SJCRH30 (cell line): ENCODE measurements around the gene TERC. TPM values are rescaled to one million over a fixed set of nuclear protein-coding genes. Genes with fewer than 3 reads are reported as not detected.
A peak's percentile ranks its signal among the peaks of the same experiment; 100 is the strongest.

Source experiments
- DNase-seq, 2 experiments: peaks; one replicate each; pipeline ENCODE4 v3.0.0-alpha.2; 2015 to 2020
- H3K27ac ChIP-seq: fragments of 250-450 bp; sonication (Bioruptor Pico); 2 replicates; pipeline ENCODE4 v1.5.1; 2020; ENCODE audit warnings: mild to moderate bottlenecking, moderate library complexity
- H3K27me3 ChIP-seq: fragments of 250-450 bp; sonication (Bioruptor Pico); 2 replicates; pipeline ENCODE4 v1.5.1; 2020; ENCODE audit warnings: mild to moderate bottlenecking, moderate library complexity
- H3K36me3 ChIP-seq: fragments of 250-450 bp; sonication (Bioruptor Pico); 2 replicates; pipeline ENCODE4 v1.5.1; 2020; ENCODE audit warnings: mild to moderate bottlenecking, moderate library complexity
- H3K4me1 ChIP-seq: fragments of 250-450 bp; sonication (Bioruptor Pico); 2 replicates; pipeline ENCODE4 v1.5.1; 2020; ENCODE audit warnings: mild to moderate bottlenecking, moderate library complexity
- H3K4me3 ChIP-seq: fragments of 250-450 bp; sonication (Bioruptor Pico); 2 replicates; pipeline ENCODE4 v1.5.1; 2020; ENCODE audit warnings: mild to moderate bottlenecking, moderate library complexity
- H3K9me3 ChIP-seq: fragments of 250-450 bp; sonication (Bioruptor Pico); replicated peaks from 2 replicates; pipeline ENCODE4 v1.5.1; 2020; ENCODE audit warnings: mild to moderate bottlenecking, moderate library complexity
- total RNA-seq: library from RNA; depleted of rRNA; stranded (reverse); fragments of >200 nt; shearing (Covaris generic); gene quantifications from 2 replicates; pipeline ENCODE4 v1.2.3, GENCODE V29; 2014

Gene TERC
- total RNA-seq, 1 experiment from 2014 or later: 20.6 TPM

- no peak overlapping the region for H3K27ac ChIP-seq
These were observed 16.5 kb upstream of the TERC start for GRCh38 chr3:169781209-169781855.

GRCh38 chr3:169780742-169781141, 15.9 kb upstream of the TERC start:
- peaks cover 68% of the 10 kb centered on the region for H3K36me3 ChIP-seq
- H3K4me3 ChIP-seq: no peak overlapping the region
- no peaks in the 10 kb centered on the region for H3K27me3 ChIP-seq
- no peaks in the 10 kb centered on the region for H3K9me3 ChIP-seq
- no peaks in the 10 kb centered on the region for H3K4me1 ChIP-seq
- no peak overlapping the region for H3K27ac ChIP-seq
- DNase-seq: no peak

More at GRCh38 chr3:169781209-169781855, 16.5 kb upstream of the TERC start:
- peaks cover 66% of the 10 kb centered on the region for H3K36me3 ChIP-seq
- H3K9me3 ChIP-seq: no peaks in the 10 kb centered on the region
- no peak overlapping the region for H3K4me3 ChIP-seq
- H3K4me1 ChIP-seq: no peaks in the 10 kb centered on the region
- DNase-seq: no peak
- no peaks in the 10 kb centered on the region for H3K27me3 ChIP-seq

GRCh38 chr3:169777822-169778221, 13.0 kb upstream of the TERC start:
- H3K9me3 ChIP-seq: no peaks in the 10 kb centered on the region
- no peaks in the 10 kb centered on the region for H3K27me3 ChIP-seq
- no peak for DNase-seq
- peaks cover 54% of the 10 kb centered on the region for H3K36me3 ChIP-seq
- H3K4me1 ChIP-seq: no peaks in the 10 kb centered on the region
- no peak overlapping the region for H3K27ac ChIP-seq
- no peak overlapping the region for H3K4me3 ChIP-seq

- H3K4me3 ChIP-seq: peak overlapping the region; percentile 79
- no peak overlapping the region for H3K27ac ChIP-seq
- H3K27me3 ChIP-seq: no peaks in the 10 kb centered on the region
- DNase-seq: no peak
- H3K4me1 ChIP-seq: no peaks in the 10 kb centered on the region
- H3K36me3 ChIP-seq: peaks cover 25% of the 10 kb centered on the region
- H3K9me3 ChIP-seq: no peaks in the 10 kb centered on the region
These were observed 9.3 kb upstream of the TERC start for GRCh38 chr3:169774186-169774585.

- peak; percentile 89 to 90 for DNase-seq
- peaks cover 18% of the 10 kb centered on the region for H3K36me3 ChIP-seq
- H3K27ac ChIP-seq: peak within 1 kb of the TSS; percentile 81
- peak within 1 kb of the TSS; percentile 79 for H3K4me3 ChIP-seq
- no peaks in the 10 kb centered on the region for H3K9me3 ChIP-seq
- no peaks in the 10 kb centered on the region for H3K27me3 ChIP-seq
- no peaks in the 10 kb centered on the region for H3K4me1 ChIP-seq
These were observed 8.3 kb upstream of the TERC start, which contains the start of gene MYNN for GRCh38 chr3:169772897-169773816. Gene MYNN (plus strand): TSS chr3:169773396. CDS start chr3:169774296, 900 bp downstream.

- peak; percentile 72 to 85 for DNase-seq
- H3K4me3 ChIP-seq: peak overlapping the region; percentile 79
- no peaks in the 10 kb centered on the region for H3K27me3 ChIP-seq
- H3K9me3 ChIP-seq: no peaks in the 10 kb centered on the region
- peak overlapping the region; percentile 81 for H3K27ac ChIP-seq
- peaks cover 16% of the 10 kb centered on the region for H3K36me3 ChIP-seq
- no peaks in the 10 kb centered on the region for H3K4me1 ChIP-seq
These were observed 7.5 kb upstream of the TERC start for GRCh38 chr3:169772305-169772896.

- Histone ChIP-seq H3K27me3 (no peaks in the 10 kb centered on the region), H3K4me1 (no peaks in the 10 kb centered on the region), H3K9me3 (no peaks in the 10 kb centered on the region), H3K4me3 (peak overlapping the region; percentile 79), H3K36me3 (peaks cover 10% of the 10 kb centered on the region), H3K27ac (peak overlapping the region; percentile 81)
- DNase-seq: peak; percentile 82 to 91
These were observed 6.8 kb upstream of the TERC start for GRCh38 chr3:169771497-169772304.

- no peaks in the 10 kb centered on the region for H3K27me3 ChIP-seq
- DNase-seq: no peak
- no peaks in the 10 kb centered on the region for H3K36me3 ChIP-seq
- no peaks in the 10 kb centered on the region for H3K4me1 ChIP-seq
- H3K4me3 ChIP-seq: no peak within 1 kb of the TSS
- no peak within 1 kb of the TSS for H3K27ac ChIP-seq
- H3K9me3 ChIP-seq: no peaks in the 10 kb centered on the region
These were observed 4.7 kb upstream of the TERC start, which contains the start of gene ACTRT3 for GRCh38 chr3:169769287-169770181. Gene ACTRT3 (minus strand): TSS chr3:169769561. CDS start chr3:169769520, 41 bp downstream.

GRCh38 chr3:169764312-169764881, 463 bp downstream of the TERC start:
- Histone ChIP-seq H3K27me3 (no peaks in the 10 kb centered on the region), H3K4me1 (no peaks in the 10 kb centered on the region), H3K9me3 (no peaks in the 10 kb centered on the region; the same call in 1 of the 2 replicates), H3K4me3 (peak overlapping the region; percentile 74), H3K27ac (peak overlapping the region; percentile 71), H3K36me3 (no peaks in the 10 kb centered on the region)
- peak; percentile 29 to 45 for DNase-seq

- H3K4me1 ChIP-seq: no peaks in the 10 kb centered on the region
- H3K27ac ChIP-seq: no peak overlapping the region
- no peak for DNase-seq
- H3K4me3 ChIP-seq: no peak overlapping the region
- no peaks in the 10 kb centered on the region for H3K36me3 ChIP-seq
- H3K27me3 ChIP-seq: no peaks in the 10 kb centered on the region
- no peaks in the 10 kb centered on the region; the same call in 1 of the 2 replicates for H3K9me3 ChIP-seq
These were observed 4.4 kb downstream of the TERC start for GRCh38 chr3:169760479-169760878.

- Histone ChIP-seq H3K27me3 (no peaks in the 10 kb centered on the region), H3K27ac (no peak overlapping the region), H3K9me3 (no peaks in the 10 kb centered on the region; the same call in 1 of the 2 replicates), H3K4me3 (no peak overlapping the region), H3K36me3 (no peaks in the 10 kb centered on the region), H3K4me1 (no peaks in the 10 kb centered on the region)
- no peak for DNase-seq
These were observed 5.6 kb downstream of the TERC start for GRCh38 chr3:169759256-169759655.

GRCh38 chr3:169758359-169758994, 6.4 kb downstream of the TERC start:
- Histone ChIP-seq H3K4me3 (no peak overlapping the region), H3K27me3 (no peaks in the 10 kb centered on the region), H3K36me3 (no peaks in the 10 kb centered on the region), H3K27ac (no peak overlapping the region), H3K9me3 (no peaks in the 10 kb centered on the region; the same call in 1 of the 2 replicates), H3K4me1 (no peaks in the 10 kb centered on the region)
- DNase-seq: no peak

GRCh38 chr3:169755488-169755887, 9.4 kb downstream of the TERC start:
- Histone ChIP-seq H3K27ac (no peak overlapping the region), H3K4me3 (no peak overlapping the region), H3K4me1 (no peaks in the 10 kb centered on the region), H3K36me3 (no peaks in the 10 kb centered on the region), H3K27me3 (no peaks in the 10 kb centered on the region), H3K9me3 (no peaks in the 10 kb centered on the region; the same call in 1 of the 2 replicates)
- DNase-seq: no peak
